ENCODE results near the gene BRINP2.

The BRINP2 gene

GRCh38 chr1:177329871-177330270 is 159.1 kb downstream of the BRINP2 start:
- no peak for DNase-seq

All from hippocampal formation (tissue), 2 donors.